Activated CD4-positive, CD25-positive, alpha-beta regulatory T cell treated with anti-CD3 and anti-CD28 coated beads, Interleukin-2, amount 50 U/mL, for 16 hours (primary cell): ENCODE results near the gene GLP2R.
"Not testable (repeated sequence)": the region's sequence is repeated elsewhere in the genome, so short reads cannot be mapped to it uniquely, and the experiment has no call there.

Source experiments
- DNase-seq: peaks from one replicate; pipeline ENCODE4 v3.0.0-alpha.2; 2020; ENCODE audit warnings: low read depth, low spot score

Gene GLP2R

GRCh38 chr17:9899280-9900043 lies 73.7 kb downstream of the GLP2R start:
- DNase-seq = no peak

DNA sequence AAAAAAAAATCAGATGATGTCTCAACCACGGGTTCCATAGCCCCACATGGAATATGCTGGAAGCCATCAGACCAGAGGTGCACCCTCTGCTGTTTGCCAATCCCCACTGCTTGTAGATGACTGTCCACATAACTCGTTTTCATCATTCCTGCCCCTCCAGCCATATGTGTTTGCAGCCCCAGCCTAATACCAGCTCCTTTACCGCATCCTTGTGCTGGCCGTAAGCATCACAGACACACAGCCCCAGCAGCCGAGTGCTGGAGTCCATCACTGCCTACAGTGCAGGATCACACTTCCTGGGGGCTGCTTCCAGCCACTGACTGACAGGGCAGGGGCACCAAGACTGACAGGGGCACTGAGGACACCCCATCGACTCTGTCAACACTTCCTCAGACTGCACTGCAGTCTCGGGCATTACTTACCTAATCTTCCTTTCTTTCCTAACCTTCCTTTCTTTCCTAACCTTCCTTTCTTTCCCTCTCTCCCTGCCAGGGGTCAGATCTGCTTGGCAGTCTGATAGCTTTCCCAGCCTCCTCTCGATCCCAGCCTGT lies 74.4 kb downstream of the GLP2R start:
- no peak for DNase-seq

DNA sequence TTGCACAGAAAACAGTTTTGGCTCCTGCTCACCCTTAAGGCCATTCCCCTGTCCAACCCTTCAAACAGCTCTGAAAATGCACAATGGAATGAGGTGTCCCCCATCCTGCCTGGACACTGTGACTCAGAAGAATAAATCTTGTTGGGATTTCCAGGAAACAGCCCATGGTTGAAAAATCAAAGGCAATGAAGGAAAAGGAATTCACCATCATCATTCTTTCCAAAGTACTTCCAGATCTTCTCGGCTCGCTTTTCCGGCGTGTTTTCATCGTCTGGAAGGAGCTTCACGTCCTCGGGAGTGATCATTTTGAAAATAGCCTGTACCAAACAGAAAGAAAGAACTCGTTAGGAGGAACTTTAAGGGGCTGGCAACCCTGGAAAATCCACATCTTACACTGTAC lies 75.1 kb downstream of the GLP2R start:
- DNase-seq = no peak

GRCh38 chr17:9902120-9902519 lies 76.4 kb downstream of the GLP2R start:
- no peak for DNase-seq

DNA sequence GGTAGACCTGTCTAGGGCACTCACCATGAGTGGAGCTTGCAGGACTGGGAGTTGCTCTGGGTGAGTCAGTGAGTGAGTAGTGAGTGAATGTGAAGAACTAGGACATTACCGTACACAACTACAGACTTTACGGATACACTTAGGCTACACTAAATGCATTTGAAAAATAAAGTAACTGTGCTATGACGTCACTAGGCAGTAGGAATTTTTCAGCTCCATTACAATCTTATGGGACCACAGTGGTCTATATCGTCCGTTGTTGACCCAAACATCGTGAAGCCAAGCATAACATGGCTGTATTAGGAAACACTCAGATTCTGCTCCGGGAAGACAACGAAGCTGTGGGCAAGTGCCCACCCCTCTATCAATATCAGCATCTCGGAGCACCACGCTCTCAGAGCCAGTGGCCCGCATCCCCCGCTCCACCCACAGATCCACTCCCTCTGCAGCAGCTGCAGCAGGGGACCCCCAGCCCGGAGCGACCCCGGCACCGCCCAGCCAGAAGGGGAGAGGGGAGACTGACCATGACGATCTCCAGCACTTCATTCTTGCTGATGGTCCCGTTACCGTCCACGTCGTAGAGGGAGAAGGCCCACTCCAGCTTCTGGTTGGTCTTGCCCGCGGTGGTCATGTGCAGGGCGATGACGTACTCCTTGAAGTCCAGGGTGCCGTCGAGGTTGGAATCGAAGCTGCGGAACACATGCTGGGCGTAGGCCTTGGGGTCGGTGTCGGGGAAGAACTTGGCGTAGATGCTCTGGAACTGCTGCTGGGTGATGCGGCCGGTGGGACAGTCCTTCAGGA lies 78.8 kb downstream of the GLP2R start:
- DNase-seq = no peak

- DNase-seq = no peak
Measured at GRCh38 chr17:9905078-9905415, 79.3 kb downstream of the GLP2R start, which contains the start of gene RCVRN. RCVRN (minus strand) TSS chr17:9905271; CDS start chr17:9905180, 91 bp downstream.

DNA sequence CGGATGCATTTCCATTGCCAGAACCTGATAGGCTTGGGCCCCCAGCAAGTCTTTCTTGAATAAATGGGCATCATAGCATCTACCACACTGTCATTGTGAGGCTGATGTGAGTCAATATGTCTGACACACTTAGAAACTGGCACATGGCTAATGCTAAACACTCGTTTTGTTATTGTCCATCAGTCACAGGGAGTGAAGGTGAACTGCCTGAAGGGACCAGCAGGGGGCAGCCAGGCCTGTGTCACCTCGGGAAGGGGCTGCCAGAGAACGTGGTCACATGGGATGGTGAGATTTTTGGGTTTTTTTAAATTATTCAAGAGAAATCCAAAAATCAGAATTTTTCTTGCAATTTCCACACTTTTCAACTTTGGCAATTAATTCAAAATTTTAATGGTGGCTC lies 80.2 kb downstream of the GLP2R start:
- DNase-seq = no peak

- DNase-seq = no peak
Measured at GRCh38 chr17:9906616-9907015, 80.9 kb downstream of the GLP2R start.

GRCh38 chr17:9907131-9907530 lies 81.4 kb downstream of the GLP2R start:
- DNase-seq = no peak

DNA sequence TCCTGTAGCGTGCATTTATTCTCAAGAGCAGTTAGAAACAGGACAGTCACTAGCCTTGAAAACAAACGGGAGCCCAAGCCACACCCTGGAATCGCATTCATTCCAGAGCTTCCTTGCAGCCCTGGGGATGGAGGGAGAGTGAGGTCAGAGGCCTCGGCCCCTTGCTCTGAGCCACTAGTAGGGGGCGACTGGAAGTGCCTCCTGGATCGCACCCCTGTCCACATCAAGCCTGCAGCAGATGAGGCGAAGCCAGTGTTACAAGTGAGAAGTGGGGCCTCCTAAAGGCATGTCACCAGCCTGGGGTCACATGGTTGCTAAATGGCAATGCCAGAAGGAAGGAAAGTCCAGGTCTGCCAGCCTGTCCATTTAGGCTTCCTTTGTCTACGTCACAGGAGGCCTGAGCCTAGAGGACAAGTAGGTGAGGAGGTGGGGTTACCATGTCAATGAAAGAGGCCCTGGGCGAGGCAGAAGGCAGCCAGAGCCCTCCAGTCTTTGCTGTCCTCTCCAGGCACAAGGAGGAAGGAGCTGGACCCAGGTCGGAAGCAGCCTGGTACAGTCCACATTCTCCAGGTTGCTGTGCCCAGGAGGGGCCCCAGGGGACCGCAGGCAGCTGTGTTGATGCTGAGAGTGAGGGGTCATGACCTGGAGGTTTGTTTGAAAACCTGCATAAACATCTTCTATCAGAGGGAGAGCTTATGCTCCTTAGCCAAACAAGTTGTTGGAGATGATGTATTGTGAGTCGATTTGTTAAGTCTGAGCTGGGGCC lies 82.3 kb downstream of the GLP2R start:
- no peak for DNase-seq

- no peak for DNase-seq
Measured at GRCh38 chr17:9908649-9909042, 82.9 kb downstream of the GLP2R start.

- no peak for DNase-seq
Measured at GRCh38 chr17:9911089-9911488, 85.4 kb downstream of the GLP2R start.

DNA sequence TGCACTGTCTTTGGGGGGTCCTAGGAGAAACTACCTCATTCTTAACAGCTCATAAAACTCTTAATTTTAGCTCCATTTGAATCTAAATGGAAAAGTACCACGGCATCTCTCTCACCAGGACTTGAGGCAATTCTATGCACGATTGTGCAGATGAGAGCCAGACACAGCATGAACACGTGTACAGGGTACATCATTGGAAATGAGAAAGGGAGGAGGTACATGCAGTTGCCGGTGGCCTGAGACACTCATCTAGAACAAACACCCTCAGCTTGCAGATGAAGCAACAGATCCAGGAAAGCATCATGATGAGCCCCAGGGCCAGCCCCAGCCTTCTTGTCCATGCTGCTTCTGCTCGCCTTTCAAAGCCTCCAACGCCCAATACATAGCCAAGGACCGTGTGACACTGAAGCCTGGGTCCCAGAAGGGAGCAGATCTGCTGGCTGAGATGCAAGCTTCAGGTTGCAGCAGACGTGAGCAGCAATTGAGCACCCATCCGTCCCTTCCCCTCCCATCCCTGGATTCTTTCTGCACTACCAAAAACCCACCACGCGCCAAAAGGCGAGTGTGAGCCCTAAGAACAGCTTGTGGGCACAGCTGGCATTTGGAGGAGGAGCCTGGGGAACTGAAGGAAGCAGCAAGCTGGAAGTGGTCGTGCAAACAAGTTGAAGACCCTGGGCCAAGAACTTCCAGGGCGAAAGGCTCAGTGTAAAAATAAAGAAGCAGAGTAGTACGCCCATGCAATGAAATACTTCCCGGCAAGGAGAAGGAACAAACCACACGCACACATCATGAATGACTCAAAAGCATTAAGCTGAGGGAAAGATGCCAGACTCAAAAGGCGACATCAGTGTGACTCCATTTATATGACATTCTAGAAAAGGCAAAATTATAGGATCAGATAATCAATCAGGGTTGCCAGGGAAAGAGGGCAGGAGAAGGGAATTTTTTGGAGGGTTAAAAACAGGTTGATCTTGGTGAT lies 86.7 kb downstream of the GLP2R start:
- DNase-seq = no peak

- no peak for DNase-seq
Measured at GRCh38 chr17:9913476-9913875, 87.8 kb downstream of the GLP2R start.

GRCh38 chr17:9916108-9916507 lies 90.4 kb downstream of the GLP2R start:
- DNase-seq = no peak

GRCh38 chr17:9917131-9917530 lies 91.4 kb downstream of the GLP2R start:
- DNase-seq = no peak

DNA sequence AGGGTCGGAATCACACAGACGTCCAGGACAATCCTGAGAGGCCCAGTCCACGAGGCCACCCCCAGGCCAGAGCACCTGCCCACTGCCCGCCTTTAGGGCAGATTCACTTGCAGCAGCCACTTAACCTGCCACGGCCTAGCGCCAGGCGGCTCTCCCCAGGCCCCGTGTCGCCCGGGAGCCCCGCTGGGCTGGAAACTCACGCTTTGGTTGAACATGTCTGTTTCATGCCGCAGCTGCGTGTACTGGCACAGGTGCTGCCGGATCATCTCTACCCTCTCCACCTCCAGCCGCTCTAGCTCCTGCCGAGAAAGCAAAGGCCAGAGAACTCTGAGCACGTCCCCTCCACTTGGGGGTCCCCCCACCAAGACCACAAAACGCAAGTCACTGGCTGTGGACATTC lies 92.1 kb downstream of the GLP2R start:
- DNase-seq = no peak

GRCh38 chr17:9918352-9918751 lies 92.6 kb downstream of the GLP2R start:
- DNase-seq = no peak

DNA sequence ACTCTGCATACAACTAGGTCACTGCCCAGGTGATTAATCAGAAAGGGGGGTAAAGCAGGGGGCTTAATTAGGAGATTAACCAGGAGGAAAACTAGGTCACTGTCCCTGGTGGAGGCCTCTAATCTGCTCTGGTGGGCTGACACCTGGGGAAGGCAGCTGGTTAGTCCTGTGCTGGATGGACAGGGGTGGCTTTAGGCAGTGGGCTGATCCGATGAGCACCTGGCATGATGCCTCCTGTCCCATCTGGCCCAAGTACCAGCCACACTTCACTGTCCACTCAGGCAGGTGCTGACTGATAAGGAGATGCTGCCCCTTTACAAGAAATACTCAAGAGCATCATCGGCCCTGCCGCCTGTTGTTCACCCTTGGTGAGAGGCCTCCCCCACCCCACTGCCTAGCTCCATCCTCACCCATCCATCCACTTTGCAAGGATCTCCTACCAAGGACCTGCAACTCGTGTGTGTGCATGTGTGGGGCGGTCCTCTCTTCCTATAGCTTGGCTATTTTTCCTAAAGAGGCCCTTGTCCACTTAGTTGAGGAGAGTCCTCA lies 93.2 kb downstream of the GLP2R start:
- no peak for DNase-seq

DNA sequence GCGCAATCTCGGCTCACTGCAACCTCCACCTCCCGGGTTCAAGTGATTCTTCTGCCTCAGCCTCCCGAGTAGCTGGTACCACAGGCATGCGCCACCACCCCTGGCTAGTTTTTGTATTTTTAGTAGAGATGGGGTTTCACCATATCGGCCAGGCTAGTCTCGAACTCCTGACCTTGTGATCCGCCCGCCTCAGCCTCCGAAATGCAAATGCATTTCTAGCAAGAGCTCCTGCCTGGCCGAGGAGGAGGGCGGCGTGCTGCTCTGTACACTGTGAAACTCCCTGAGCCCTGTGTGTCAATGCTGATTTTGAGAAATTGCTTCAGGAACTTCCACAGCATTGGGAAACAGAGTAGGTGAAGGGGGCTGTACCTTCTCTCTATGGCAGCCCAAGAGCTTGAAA lies 95.5 kb downstream of the GLP2R start:
- DNase-seq = not testable (repeated sequence)
